GM21528 (cell line): ENCODE measurements around the gene IL20.

Experiments
- ATAC-seq: cut with Tn5 transposase; IDR thresholded peaks from one replicate; pipeline ENCODE4 v1.9.1; 2021; ENCODE audit warnings: mild to moderate bottlenecking, moderate library complexity; ENCODE audit not compliant: unreplicated experiment, low FRiP score

Gene IL20

DNA sequence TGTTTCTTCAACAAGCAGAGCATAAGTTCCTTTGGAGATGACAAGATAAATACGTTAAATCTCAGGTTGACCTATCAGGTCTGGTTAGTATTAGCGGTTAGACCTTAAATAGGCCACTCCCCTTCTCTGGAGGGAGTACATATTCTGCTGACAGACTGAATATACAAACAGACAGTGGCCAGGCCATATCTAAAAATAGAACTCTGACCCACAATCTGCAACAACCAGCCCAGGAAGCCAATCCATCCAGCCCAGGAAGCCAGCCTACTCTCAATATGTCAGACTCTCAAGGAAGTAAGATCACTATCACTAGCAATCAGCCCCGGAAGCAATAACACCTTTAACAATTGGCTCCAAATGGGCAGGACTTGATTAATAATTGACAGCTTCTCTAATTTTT lies 6.7 kb downstream of the IL20 start:
- no peak for ATAC-seq

- no peak for ATAC-seq
Measured at GRCh38 chr1:206873603-206874188, 8.3 kb downstream of the IL20 start.

DNA sequence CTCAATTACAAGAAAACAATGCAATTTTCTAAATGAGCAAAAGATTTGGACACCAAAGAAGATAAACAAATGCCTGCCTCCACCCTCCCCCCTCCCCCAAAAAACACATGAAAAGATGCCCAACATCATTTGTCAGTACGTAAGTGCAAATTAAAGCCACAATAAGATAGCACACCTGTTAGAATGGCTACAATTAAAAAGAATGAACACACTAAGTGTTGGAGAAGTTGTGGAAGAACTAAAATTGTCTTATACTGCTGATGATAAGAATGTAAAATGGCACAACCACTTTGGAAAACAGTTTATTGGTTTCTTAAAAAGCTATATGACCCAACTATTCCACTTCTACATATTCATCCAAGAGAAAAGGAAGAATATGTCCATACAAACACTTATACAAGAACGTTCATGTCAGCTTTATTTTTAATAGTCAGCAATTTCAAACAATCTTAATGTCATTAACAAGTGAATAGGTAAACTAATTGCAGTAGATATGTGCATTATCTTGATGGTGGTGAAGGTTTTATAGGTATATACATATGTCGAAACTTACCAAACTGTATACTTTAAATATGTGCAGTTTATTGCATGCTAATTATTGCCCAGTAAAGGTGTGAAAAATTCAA lies 10.4 kb downstream of the IL20 start:
- ATAC-seq: no peak

GRCh38 chr1:206878456-206878855 lies 13.0 kb downstream of the IL20 start:
- no peak for ATAC-seq

DNA sequence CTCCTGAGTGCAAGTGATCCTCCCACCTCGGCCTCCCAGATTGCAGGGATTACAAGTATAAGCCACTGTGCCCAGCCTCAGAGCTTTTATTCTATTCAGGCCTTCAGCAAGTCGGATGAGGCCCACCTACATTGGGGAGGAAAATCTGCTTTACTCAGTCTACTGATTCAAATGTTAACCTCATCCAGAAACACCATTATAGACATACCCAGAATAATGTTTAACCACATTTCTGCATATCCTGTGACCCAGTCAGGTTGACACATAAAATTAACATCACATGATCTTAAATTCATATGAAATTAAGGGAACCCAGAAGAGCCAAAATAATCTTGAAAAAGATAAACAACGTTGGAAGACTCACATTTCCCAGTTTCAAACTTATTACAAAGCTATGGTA lies 14.9 kb downstream of the IL20 start:
- no peak for ATAC-seq

- no peak for ATAC-seq
Measured at GRCh38 chr1:206882555-206882954, 17.1 kb downstream of the IL20 start.

GRCh38 chr1:206883160-206883559 lies 17.7 kb downstream of the IL20 start:
- no peak for ATAC-seq

DNA sequence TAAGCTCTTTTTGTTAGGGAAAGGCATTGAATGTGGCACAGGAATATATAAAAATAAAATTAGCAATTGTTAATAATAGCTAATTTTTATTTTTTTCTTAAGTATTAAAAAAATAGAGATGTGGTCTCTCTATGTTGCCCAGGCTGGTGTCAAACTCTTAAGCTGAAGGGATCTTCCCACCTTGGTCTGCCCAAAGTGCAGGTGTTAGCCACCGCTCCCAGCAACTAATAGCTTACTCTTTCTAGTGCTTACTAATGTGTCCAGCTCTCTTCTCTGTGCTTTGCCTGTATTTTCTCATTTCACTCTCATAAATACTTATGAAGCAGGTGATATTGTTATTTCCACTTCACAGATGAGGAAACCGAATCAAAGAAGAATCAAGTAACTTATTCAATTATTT lies 18.5 kb downstream of the IL20 start:
- no peak for ATAC-seq

DNA sequence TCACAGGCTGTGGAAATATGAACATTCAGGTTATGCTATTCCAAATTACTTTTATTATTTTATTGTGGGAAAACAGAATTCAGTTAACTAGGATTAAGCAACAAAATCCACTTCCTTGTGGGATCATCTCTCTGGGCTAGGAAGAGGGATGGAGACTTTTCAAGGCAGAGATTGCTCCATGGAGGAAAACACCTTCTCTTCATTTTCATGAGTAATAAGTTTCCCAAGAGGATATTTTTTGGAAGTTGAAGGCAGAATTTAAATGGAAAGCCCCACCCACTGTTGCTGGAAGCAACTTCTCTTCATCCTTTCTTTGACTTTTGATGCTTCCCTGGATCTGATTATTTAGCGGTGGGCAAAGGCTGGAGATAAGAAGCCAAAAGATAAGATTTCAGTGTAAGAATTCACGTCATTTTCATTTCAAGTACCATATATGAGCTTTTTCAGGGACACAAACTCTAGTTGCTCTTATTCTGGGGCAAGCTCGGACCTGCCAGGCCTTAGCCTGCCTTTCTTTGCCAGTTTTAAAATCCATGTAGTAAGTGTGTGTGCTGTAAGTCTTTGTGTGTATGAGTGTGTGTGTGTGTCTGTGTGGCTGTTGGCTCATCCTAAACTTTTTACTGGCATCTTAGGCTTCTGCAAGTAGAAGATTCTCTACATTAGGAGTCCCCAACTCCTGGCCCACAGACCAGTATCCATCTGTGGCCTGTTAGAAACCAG lies 20.1 kb downstream of the IL20 start:
- no peak for ATAC-seq

DNA sequence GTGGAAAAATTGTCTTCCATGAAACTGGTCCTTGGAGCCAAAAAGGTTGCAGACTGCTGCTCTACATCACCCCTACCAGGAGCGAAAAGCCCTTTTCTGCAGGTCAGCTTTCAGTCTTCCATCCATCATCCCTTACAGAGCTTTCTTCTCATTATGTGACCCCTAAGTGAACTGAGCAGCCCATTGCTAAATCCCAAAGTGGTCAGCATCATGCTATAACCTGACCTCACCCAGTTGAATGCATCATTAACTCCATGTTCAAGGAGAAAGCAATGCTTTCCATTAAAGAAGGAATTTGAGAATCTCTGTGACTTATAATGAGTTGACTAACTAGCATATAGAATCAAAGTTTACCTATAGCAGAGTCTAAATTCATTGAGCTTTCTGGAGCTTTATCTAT lies 21.4 kb downstream of the IL20 start:
- ATAC-seq: no peak

DNA sequence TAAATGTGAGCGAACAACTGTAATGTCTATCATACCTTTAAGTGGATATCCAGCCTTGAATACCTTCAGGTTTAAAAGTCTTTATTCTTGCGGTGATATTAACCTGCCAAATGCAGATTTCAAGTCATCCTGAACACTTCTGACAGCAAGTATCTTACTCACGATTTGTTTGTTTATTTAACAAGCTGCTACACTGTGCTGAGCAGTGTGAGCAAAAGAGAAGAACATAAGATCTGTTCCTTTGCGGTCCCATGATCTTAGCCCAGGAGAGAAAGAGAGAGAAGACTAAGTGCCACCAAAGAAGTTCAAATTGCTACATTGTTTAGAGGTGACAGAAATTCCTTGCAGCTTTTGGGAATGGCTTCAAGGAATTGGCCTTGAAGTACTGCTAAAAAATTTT lies 22.3 kb downstream of the IL20 start:
- no peak for ATAC-seq

GRCh38 chr1:206890125-206891060 lies 25.0 kb downstream of the IL20 start:
- no peak for ATAC-seq

DNA sequence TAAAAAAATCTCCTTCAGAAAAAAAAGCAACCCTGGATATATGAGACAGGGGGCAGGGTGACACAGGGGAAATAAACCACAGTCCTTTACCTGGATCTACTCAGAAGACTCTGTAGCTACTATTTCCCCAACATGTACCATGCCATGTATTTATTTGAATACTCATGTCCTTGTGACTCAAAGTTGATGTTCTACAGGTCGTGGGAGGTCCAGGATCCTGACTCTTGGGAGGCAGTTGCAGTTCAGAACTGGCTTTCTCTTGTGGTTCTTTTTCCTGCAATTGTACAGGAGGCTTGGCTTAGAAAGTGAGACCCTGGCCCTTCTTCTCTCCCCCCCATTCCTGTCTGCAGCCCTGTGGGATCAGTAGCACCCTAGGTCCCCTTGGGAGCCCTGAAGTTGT lies 26.0 kb downstream of the IL20 start:
- no peak for ATAC-seq

DNA sequence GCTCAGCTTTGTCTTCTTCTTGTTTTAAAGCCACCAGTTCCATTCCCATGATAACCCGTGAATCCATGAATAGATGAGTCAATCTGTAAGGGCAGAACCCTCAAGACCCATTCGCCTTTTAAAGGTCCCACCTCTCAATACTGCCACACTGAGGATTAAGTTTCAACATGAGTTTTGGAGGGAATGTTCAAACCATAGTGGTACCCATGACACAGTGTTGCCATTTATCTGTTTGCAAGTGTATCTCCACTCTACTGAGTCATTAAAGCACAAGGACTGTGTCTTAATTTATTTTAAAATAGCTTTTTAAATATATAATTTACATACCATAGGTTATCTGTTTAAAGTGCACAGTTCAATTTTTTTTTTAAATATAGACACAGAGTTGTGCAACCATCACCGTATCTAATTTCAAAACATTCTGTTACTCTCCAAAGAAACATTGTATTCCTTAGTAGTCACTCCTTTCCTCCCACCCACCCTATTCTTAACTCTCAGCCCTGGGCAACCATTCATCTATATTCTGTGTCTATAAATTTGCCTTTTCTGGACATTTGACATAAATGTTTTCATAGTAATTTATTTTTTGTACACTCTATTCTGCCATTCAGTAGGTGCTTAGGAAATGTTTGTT lies 27.0 kb downstream of the IL20 start:
- no peak for ATAC-seq

GRCh38 chr1:206893380-206893779 lies 28.0 kb downstream of the IL20 start:
- no peak for ATAC-seq

GRCh38 chr1:206895325-206895724 lies 29.9 kb downstream of the IL20 start:
- ATAC-seq: no peak

DNA sequence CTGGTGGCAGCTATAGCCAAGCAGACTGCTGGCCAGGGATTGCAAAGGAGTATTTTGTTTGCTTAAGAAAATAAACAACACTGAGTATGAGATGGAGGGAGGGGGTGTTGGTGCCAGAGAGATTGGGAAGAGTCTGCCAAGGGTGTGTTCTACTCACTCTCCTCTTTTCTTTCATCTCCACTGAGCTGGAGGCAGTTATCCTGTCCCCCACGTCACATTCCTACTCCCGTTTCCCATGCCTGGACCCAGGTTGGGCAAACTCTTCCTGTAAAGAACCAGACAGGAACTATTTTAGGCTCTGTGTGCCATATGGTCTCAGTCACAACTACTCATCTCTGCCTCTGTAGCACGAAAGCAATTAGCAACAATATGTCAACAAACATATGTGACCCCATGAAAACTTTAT lies 30.4 kb downstream of the IL20 start:
- ATAC-seq: no peak

DNA sequence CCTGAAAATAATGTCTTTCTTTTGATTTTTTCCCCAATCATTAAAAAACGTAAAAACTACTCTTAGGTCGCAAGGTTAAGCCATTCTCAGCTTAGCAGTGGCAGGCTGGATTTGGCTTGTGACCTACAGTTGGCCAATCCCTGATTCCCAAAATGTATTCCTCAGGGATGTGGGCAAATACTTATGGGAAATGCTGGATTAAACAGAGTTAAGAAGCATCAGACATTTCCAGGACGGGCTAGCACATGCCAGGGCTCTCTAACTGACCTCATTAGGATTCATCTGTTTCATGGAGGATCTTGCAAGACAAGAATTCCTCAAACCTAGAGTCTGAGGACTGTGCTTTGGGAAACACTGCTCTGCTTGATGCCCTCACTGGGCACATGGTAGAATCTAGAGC lies 30.8 kb downstream of the IL20 start:
- ATAC-seq: no peak

DNA sequence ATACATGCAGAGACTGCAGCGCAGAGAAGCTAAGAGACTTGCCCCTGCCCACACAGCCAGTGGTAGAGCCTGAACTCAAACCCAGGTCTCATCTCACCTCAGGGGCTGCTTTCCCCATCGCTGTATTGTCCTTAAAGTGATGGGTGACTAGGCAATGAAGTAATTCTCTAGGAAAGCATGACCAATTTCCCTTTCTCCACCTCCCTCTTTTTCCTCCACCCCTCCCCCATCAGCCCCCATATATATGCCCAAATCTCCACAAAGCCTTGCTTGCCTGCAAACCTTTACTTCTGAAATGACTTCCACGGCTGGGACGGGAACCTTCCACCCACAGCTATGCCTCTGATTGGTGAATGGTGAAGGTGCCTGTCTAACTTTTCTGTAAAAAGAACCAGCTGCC lies 31.8 kb downstream of the IL20 start, which contains the start of gene IL24:
Gene IL24 (plus strand): TSS at position 269 of the 400 bp plus-strand sequence. CDS start 390 bp downstream, outside the sequence.
- ATAC-seq: no peak
